GM10266 (cell line): ENCODE measurements around the gene FSD1.

Source experiments
- DNase-seq: peaks from one replicate; pipeline ENCODE4 v3.0.0; 2012; ENCODE audit errors: extremely low spot score
- CTCF ChIP-seq: IDR thresholded peaks from 2 replicates; pipeline ENCODE4 v1.5.1; 2012; ENCODE audit warnings: mild to moderate bottlenecking, low read depth; ENCODE audit not compliant: control insufficient read depth, insufficient read depth; ENCODE audit errors: missing control alignments

Gene FSD1

GRCh38 chr19:4350111-4350510 is 45.7 kb downstream of the FSD1 start:
- no peak for TF ChIP-seq CTCF
- DNase-seq: no peak

GRCh38 chr19:4350726-4351125 is 46.3 kb downstream of the FSD1 start:
- no peak for DNase-seq
- no peak for TF ChIP-seq CTCF

- TF ChIP-seq CTCF: peak; percentile 80
- DNase-seq: peak; percentile 83
These were observed 48.3 kb downstream of the FSD1 start for GRCh38 chr19:4352701-4353121.

- no peak for DNase-seq
- no peak for TF ChIP-seq CTCF
These were observed 49.9 kb downstream of the FSD1 start for GRCh38 chr19:4354282-4354681.

GRCh38 chr19:4354897-4355296 is 50.5 kb downstream of the FSD1 start:
- no peak for TF ChIP-seq CTCF
- DNase-seq: no peak

GRCh38 chr19:4357095-4357797 is 52.8 kb downstream of the FSD1 start:
- TF ChIP-seq CTCF: no peak
- DNase-seq: no peak

GRCh38 chr19:4357921-4358326 is 53.5 kb downstream of the FSD1 start:
- DNase-seq: peak; percentile 27
- TF ChIP-seq CTCF: no peak
